HEK293 (cell line): ENCODE data around the gene KCNIP4.

Experiments used
- CTCF ChIA-PET: fragments of 350-600 bp; formaldehyde crosslinking; extraction: SDS; loops from one replicate; lab custom pipeline; 2021; ENCODE audit warnings: antibody characterized with exemption; lab: Yijun Ruan, JAX
- POLR2A ChIA-PET: fragments of 300-600 bp; formaldehyde crosslinking; extraction: SDS; loops from one replicate; lab custom pipeline; 2020; ENCODE audit warnings: antibody characterized with exemption, inconsistent platforms; lab: Yijun Ruan, JAX
- H3K27ac ChIP-seq: fragments of 200-500 bp; sonication (Bioruptor generic); 2 replicates; pipeline ENCODE4 v1.5.1; 2014; ENCODE audit warnings: low read depth, low read length, control low read depth, inconsistent platforms; ENCODE audit errors: extremely low read depth
- H3K36me3 ChIP-seq, 2 experiments: fragments of 200-500 bp in 1 of 2; sonication (Bioruptor generic) in 1 of 2; 1 replicate in 1 of 2; 2 replicates in 1 of 2; pipeline ENCODE4 v1.5.1; 2014 to 2017; ENCODE audit warnings: inconsistent platforms in 2 of 2, low read length in 2 of 2; ENCODE audit not compliant: control insufficient read depth in 2 of 2, insufficient read depth in 1 of 2
- H3K4me1 ChIP-seq: fragments of 200-500 bp; sonication (Bioruptor generic); 2 replicates; pipeline ENCODE4 v1.5.1; 2014; ENCODE audit warnings: mild to moderate bottlenecking, low read length, inconsistent platforms; ENCODE audit not compliant: control insufficient read depth, insufficient read depth
- H3K4me3 ChIP-seq: 2 replicates; pipeline ENCODE4 v1.5.1; 2011; ENCODE audit warnings: low read depth, mild to moderate bottlenecking, control low read depth, low read length, moderate library complexity
- H3K9me3 ChIP-seq: fragments of 200-500 bp; sonication (Bioruptor generic); 2 replicates; pipeline ENCODE4 v1.5.1; 2014; ENCODE audit warnings: low read depth, low read length, inconsistent platforms; ENCODE audit not compliant: control insufficient read depth, insufficient read depth
- HOXD13 ChIP-seq: sonication (generic); formaldehyde crosslinking; IDR thresholded peaks from 2 replicates; pipeline ENCODE4 v1.8.0; 2022; ENCODE audit warnings: missing genetic modification reagents, borderline replicate concordance
- ZBTB1 ChIP-seq: fragments of 450-650 bp; formaldehyde crosslinking; IDR thresholded peaks from 2 replicates; pipeline ENCODE4 v1.5.1; 2016; ENCODE audit warnings: missing biosample characterization, missing genetic modification characterization
- ZBTB20 ChIP-seq: fragments of 450-650 bp; formaldehyde crosslinking; IDR thresholded peaks from 2 replicates; pipeline ENCODE4 v1.5.1; 2016; ENCODE audit warnings: missing biosample characterization, missing genetic modification characterization
- ZEB2 ChIP-seq: fragments of 450-650 bp; formaldehyde crosslinking; IDR thresholded peaks from 2 replicates; pipeline ENCODE4 v1.5.1; 2016; ENCODE audit warnings: missing biosample characterization, missing genetic modification characterization
- ZNF10 ChIP-seq: fragments of 450-650 bp; formaldehyde crosslinking; IDR thresholded peaks from 2 replicates; pipeline ENCODE4 v1.5.1; 2017; ENCODE audit warnings: missing biosample characterization, missing genetic modification characterization
- ZNF239 ChIP-seq: fragments of 450-650 bp; formaldehyde crosslinking; IDR thresholded peaks from 2 replicates; pipeline ENCODE4 v1.5.1; 2016; ENCODE audit warnings: missing biosample characterization, missing genetic modification characterization
- ZNF324 ChIP-seq: fragments of 450-650 bp; formaldehyde crosslinking; IDR thresholded peaks from 2 replicates; pipeline ENCODE4 v1.5.1; 2016; ENCODE audit warnings: missing biosample characterization, missing genetic modification characterization
- ZNF335 ChIP-seq: fragments of 450-650 bp; formaldehyde crosslinking; conservative IDR thresholded peaks from 2 replicates; pipeline ENCODE4 v1.5.1; 2016; ENCODE audit warnings: missing biosample characterization, missing genetic modification characterization
- ZNF621 ChIP-seq: fragments of 450-650 bp; formaldehyde crosslinking; IDR thresholded peaks from 2 replicates; pipeline ENCODE4 v1.5.1; 2017; ENCODE audit warnings: missing biosample characterization, missing genetic modification characterization
- ZNF747 ChIP-seq: fragments of 450-650 bp; formaldehyde crosslinking; IDR thresholded peaks from 2 replicates; pipeline ENCODE4 v1.5.1; 2016; ENCODE audit warnings: missing biosample characterization, missing genetic modification characterization
- ZNF792 ChIP-seq: fragments of 450-650 bp; formaldehyde crosslinking; IDR thresholded peaks from 2 replicates; pipeline ENCODE4 v1.5.1; 2016; ENCODE audit warnings: missing biosample characterization, missing genetic modification characterization
- ZNF830 ChIP-seq: fragments of 450-650 bp; IDR thresholded peaks from 2 replicates; pipeline ENCODE4 v1.5.0; 2018; ENCODE audit warnings: missing biosample characterization, missing genetic modification characterization, low read depth, mild to moderate bottlenecking, moderate library complexity
- ZSCAN30 ChIP-seq: fragments of 450-650 bp; IDR thresholded peaks from 2 replicates; pipeline ENCODE4 v1.5.1; 2018; ENCODE audit warnings: missing biosample characterization, mild to moderate bottlenecking, missing genetic modification characterization, moderate library complexity
- TF ChIP-seq, protein P1 (sequence below): fragments of 450-650 bp; formaldehyde crosslinking; IDR thresholded peaks from 2 replicates; pipeline ENCODE4 v1.5.1; 2016; ENCODE audit warnings: missing biosample characterization, missing genetic modification characterization
- TF ChIP-seq, protein P2 (sequence below): fragments of 450-650 bp; formaldehyde crosslinking; IDR thresholded peaks from 2 replicates; pipeline ENCODE4 v1.5.1; 2016; ENCODE audit warnings: missing biosample characterization, missing genetic modification characterization
- TF ChIP-seq, protein P3 (sequence below): fragments of 450-650 bp; formaldehyde crosslinking; IDR thresholded peaks from 2 replicates; pipeline ENCODE4 v1.5.0; 2017; ENCODE audit warnings: missing biosample characterization, missing genetic modification characterization, borderline replicate concordance
- TF ChIP-seq, protein P4 (sequence below): sonication (generic); formaldehyde crosslinking; IDR thresholded peaks from 2 replicates; pipeline ENCODE4 v1.8.1; 2022; ENCODE audit warnings: mild to moderate bottlenecking, moderate library complexity, missing genetic modification reagents
- TF ChIP-seq, protein P5 (sequence below): fragments of 450-650 bp; formaldehyde crosslinking; IDR thresholded peaks from 2 replicates; pipeline ENCODE4 v1.5.1; 2016; ENCODE audit warnings: missing biosample characterization, missing genetic modification characterization
- TF ChIP-seq, protein P6 (sequence below): fragments of 450-650 bp; formaldehyde crosslinking; IDR thresholded peaks from 2 replicates; pipeline ENCODE4 v1.5.1; 2017; ENCODE audit warnings: missing biosample characterization, missing genetic modification characterization
- TF ChIP-seq, protein P7 (sequence below): IDR thresholded peaks from 2 replicates; pipeline ENCODE4 v1.6.1; 2011; ENCODE audit warnings: mild to moderate bottlenecking, low read depth, low read length, borderline replicate concordance
- TF ChIP-seq, protein P8 (sequence below): fragments of 450-650 bp; formaldehyde crosslinking; IDR thresholded peaks from 2 replicates; pipeline ENCODE4 v1.5.1; 2017; ENCODE audit warnings: missing biosample characterization, missing genetic modification characterization

The KCNIP4 gene

DNA sequence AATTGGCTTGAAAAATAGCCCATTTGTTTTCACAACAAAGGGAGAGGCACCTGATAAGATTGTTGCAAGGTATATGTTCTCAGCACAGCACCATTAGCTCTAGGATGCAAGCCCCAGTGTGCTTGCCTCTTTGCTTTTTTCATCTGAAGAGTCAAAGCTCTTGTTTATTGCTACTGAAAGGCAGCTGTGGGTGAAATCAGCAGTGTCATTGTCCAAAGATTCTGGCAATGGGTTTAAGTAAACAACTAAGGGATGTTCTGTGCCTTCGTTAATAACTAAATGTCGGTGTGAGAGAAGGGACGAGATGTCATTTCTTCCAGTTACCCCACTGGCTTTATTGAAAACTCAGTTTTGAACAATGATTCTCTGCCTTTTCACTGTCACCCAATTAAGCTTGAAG lies 567.7 kb downstream of the KCNIP4 start:
- CTCF ChIA-PET, result no interaction called here
- Histone ChIP-seq H3K4me1 (no peaks in the 10 kb centered on the region), H3K27ac (no peak overlapping the region), H3K9me3 (no peaks in the 10 kb centered on the region), H3K36me3 (no peaks in the 10 kb centered on the region), H3K4me3 (no peak overlapping the region)
- POLR2A ChIA-PET, result no interaction called here
- TF ChIP-seq ZNF324 (tag by site-specific recombination) (no peak), ZNF10 (tag by site-specific recombination) (no peak), ZSCAN30 (tag by site-specific recombination) (no peak), ZNF335 (no peak), ZBTB20 (no peak), ZNF792 (tag by site-specific recombination) (no peak)
- TF ChIP-seq, protein P1, sequence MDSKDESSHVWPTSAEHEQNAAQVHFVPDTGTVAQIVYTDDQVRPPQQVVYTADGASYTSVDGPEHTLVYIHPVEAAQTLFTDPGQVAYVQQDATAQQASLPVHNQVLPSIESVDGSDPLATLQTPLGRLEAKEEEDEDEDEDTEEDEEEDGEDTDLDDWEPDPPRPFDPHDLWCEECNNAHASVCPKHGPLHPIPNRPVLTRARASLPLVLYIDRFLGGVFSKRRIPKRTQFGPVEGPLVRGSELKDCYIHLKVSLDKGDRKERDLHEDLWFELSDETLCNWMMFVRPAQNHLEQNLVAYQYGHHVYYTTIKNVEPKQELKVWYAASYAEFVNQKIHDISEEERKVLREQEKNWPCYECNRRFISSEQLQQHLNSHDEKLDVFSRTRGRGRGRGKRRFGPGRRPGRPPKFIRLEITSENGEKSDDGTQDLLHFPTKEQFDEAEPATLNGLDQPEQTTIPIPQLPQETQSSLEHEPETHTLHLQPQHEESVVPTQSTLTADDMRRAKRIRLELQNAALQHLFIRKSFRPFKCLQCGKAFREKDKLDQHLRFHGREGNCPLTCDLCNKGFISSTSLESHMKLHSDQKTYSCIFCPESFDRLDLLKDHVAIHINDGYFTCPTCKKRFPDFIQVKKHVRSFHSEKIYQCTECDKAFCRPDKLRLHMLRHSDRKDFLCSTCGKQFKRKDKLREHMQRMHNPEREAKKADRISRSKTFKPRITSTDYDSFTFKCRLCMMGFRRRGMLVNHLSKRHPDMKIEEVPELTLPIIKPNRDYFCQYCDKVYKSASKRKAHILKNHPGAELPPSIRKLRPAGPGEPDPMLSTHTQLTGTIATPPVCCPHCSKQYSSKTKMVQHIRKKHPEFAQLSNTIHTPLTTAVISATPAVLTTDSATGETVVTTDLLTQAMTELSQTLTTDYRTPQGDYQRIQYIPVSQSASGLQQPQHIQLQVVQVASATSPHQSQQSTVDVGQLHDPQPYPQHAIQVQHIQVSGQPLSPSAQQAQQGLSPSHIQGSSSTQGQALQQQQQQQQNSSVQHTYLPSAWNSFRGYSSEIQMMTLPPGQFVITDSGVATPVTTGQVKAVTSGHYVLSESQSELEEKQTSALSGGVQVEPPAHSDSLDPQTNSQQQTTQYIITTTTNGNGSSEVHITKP (tag by site-specific recombination), result no peak
- TF ChIP-seq, protein P2, sequence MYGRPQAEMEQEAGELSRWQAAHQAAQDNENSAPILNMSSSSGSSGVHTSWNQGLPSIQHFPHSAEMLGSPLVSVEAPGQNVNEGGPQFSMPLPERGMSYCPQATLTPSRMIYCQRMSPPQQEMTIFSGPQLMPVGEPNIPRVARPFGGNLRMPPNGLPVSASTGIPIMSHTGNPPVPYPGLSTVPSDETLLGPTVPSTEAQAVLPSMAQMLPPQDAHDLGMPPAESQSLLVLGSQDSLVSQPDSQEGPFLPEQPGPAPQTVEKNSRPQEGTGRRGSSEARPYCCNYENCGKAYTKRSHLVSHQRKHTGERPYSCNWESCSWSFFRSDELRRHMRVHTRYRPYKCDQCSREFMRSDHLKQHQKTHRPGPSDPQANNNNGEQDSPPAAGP (tag by site-specific recombination), result no peak

DNA sequence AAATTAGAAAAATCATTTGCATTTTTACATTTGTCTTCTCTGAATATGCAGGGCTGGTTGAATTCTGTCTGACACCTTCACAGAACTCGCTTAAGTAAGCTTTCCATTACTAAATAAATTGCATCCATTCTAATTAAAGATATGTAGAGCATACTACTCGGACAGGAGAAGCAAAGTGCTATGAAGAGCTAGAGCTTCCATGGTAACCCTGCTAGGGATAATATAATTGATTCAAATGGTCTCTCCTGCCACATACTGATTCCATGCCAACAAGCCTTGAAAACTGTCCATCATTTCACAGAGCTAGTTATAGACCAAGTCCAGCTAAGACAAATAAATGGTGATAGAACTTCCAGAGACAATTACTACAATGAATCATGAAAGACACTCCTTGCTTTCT lies 571.5 kb downstream of the KCNIP4 start:
- no peaks in the 10 kb centered on the region for H3K4me1 ChIP-seq
- CTCF ChIA-PET, result no interaction called here
- no peak overlapping the region for H3K4me3 ChIP-seq
- no peaks in the 10 kb centered on the region for H3K36me3 ChIP-seq
- H3K9me3 ChIP-seq, result no peaks in the 10 kb centered on the region
- POLR2A ChIA-PET, result no interaction called here
- no peak overlapping the region for H3K27ac ChIP-seq
- TF ChIP-seq ZEB2 (tag by site-specific recombination), result no peak
- TF ChIP-seq ZNF239, result no peak
- TF ChIP-seq, protein P3, sequence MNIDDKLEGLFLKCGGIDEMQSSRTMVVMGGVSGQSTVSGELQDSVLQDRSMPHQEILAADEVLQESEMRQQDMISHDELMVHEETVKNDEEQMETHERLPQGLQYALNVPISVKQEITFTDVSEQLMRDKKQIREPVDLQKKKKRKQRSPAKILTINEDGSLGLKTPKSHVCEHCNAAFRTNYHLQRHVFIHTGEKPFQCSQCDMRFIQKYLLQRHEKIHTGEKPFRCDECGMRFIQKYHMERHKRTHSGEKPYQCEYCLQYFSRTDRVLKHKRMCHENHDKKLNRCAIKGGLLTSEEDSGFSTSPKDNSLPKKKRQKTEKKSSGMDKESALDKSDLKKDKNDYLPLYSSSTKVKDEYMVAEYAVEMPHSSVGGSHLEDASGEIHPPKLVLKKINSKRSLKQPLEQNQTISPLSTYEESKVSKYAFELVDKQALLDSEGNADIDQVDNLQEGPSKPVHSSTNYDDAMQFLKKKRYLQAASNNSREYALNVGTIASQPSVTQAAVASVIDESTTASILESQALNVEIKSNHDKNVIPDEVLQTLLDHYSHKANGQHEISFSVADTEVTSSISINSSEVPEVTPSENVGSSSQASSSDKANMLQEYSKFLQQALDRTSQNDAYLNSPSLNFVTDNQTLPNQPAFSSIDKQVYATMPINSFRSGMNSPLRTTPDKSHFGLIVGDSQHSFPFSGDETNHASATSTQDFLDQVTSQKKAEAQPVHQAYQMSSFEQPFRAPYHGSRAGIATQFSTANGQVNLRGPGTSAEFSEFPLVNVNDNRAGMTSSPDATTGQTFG, result no peak
- TF ChIP-seq ZNF747, result no peak
- TF ChIP-seq, protein P4, sequence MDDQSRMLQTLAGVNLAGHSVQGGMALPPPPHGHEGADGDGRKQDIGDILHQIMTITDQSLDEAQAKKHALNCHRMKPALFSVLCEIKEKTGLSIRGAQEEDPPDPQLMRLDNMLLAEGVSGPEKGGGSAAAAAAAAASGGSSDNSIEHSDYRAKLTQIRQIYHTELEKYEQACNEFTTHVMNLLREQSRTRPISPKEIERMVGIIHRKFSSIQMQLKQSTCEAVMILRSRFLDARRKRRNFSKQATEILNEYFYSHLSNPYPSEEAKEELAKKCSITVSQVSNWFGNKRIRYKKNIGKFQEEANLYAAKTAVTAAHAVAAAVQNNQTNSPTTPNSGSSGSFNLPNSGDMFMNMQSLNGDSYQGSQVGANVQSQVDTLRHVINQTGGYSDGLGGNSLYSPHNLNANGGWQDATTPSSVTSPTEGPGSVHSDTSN, result no peak
- no peak for TF ChIP-seq ZNF792 (tag by site-specific recombination)
- TF ChIP-seq, protein P5, sequence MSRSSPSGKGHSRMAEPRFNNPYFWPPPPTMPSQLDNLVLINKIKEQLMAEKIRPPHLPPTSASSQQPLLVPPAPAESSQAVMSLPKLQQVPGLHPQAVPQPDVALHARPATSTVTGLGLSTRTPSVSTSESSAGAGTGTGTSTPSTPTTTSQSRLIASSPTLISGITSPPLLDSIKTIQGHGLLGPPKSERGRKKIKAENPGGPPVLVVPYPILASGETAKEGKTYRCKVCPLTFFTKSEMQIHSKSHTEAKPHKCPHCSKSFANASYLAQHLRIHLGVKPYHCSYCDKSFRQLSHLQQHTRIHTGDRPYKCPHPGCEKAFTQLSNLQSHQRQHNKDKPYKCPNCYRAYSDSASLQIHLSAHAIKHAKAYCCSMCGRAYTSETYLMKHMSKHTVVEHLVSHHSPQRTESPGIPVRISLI (tag by site-specific recombination), result no peak
- TF ChIP-seq, protein P6, sequence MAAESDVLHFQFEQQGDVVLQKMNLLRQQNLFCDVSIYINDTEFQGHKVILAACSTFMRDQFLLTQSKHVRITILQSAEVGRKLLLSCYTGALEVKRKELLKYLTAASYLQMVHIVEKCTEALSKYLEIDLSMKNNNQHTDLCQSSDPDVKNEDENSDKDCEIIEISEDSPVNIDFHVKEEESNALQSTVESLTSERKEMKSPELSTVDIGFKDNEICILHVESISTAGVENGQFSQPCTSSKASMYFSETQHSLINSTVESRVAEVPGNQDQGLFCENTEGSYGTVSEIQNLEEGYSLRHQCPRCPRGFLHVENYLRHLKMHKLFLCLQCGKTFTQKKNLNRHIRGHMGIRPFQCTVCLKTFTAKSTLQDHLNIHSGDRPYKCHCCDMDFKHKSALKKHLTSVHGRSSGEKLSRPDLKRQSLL (tag by site-specific recombination), result no peak
- no peak for TF ChIP-seq ZBTB1
- no peak for TF ChIP-seq ZNF830 (tag by site-specific recombination)
- TF ChIP-seq, protein P7, sequence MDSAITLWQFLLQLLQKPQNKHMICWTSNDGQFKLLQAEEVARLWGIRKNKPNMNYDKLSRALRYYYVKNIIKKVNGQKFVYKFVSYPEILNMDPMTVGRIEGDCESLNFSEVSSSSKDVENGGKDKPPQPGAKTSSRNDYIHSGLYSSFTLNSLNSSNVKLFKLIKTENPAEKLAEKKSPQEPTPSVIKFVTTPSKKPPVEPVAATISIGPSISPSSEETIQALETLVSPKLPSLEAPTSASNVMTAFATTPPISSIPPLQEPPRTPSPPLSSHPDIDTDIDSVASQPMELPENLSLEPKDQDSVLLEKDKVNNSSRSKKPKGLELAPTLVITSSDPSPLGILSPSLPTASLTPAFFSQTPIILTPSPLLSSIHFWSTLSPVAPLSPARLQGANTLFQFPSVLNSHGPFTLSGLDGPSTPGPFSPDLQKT, result no peak
- TF ChIP-seq, protein P8, sequence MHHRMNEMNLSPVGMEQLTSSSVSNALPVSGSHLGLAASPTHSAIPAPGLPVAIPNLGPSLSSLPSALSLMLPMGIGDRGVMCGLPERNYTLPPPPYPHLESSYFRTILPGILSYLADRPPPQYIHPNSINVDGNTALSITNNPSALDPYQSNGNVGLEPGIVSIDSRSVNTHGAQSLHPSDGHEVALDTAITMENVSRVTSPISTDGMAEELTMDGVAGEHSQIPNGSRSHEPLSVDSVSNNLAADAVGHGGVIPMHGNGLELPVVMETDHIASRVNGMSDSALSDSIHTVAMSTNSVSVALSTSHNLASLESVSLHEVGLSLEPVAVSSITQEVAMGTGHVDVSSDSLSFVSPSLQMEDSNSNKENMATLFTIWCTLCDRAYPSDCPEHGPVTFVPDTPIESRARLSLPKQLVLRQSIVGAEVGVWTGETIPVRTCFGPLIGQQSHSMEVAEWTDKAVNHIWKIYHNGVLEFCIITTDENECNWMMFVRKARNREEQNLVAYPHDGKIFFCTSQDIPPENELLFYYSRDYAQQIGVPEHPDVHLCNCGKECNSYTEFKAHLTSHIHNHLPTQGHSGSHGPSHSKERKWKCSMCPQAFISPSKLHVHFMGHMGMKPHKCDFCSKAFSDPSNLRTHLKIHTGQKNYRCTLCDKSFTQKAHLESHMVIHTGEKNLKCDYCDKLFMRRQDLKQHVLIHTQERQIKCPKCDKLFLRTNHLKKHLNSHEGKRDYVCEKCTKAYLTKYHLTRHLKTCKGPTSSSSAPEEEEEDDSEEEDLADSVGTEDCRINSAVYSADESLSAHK, result no peak
- TF ChIP-seq ZNF621 (tag by site-specific recombination), result no peak
- TF ChIP-seq HOXD13 (CRISPR knock-in tag), result no peak
